NT2/D1 (cell line): ENCODE measurements around the gene GPX4.

Experiments used
- DNase-seq: peaks from one replicate; pipeline ENCODE4 v3.0.0-alpha.2; 2011; ENCODE audit warnings: low read depth, low spot score
- H3K27me3 ChIP-seq: 2 replicates; pipeline ENCODE4 v1.6.0; 2011; ENCODE audit warnings: mild to moderate bottlenecking; ENCODE audit not compliant: insufficient read length, insufficient read depth
- H3K36me3 ChIP-seq: 2 replicates; pipeline ENCODE4 v1.6.1; 2011; ENCODE audit warnings: mild to moderate bottlenecking, low read length, mixed read lengths; ENCODE audit not compliant: insufficient read depth, insufficient read length
- H3K4me1 ChIP-seq: 2 replicates; pipeline ENCODE4 v1.5.1; 2011; ENCODE audit not compliant: insufficient read depth, insufficient read length
- H3K4me3 ChIP-seq: 2 replicates; pipeline ENCODE4 v1.5.1; 2011; ENCODE audit warnings: low read depth; ENCODE audit not compliant: insufficient read length
- H3K9ac ChIP-seq: 2 replicates; pipeline ENCODE4 v1.6.0; 2011; ENCODE audit warnings: low read depth; ENCODE audit not compliant: insufficient read length
- H3K9me3 ChIP-seq: 2 replicates; pipeline ENCODE4 v1.5.1; 2011; ENCODE audit warnings: mild to moderate bottlenecking, low read length; ENCODE audit not compliant: insufficient read depth
- SUZ12 ChIP-seq: IDR thresholded peaks from 2 replicates; pipeline ENCODE4 v1.6.1; 2011; ENCODE audit not compliant: insufficient read length, insufficient read depth; ENCODE audit errors: extremely low read depth
- YY1 ChIP-seq: IDR thresholded peaks from 2 replicates; pipeline ENCODE4 v1.6.1; 2011; ENCODE audit not compliant: insufficient read length, insufficient read depth
- ZNF274 ChIP-seq: IDR thresholded peaks from 2 replicates; pipeline ENCODE4 v1.6.1; 2011; ENCODE audit warnings: mild to moderate bottlenecking, low read depth, low read length

Gene GPX4, protein sequence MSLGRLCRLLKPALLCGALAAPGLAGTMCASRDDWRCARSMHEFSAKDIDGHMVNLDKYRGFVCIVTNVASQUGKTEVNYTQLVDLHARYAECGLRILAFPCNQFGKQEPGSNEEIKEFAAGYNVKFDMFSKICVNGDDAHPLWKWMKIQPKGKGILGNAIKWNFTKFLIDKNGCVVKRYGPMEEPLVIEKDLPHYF

GRCh38 chr19:1103708-1104310 lies at the start of gene GPX4:
Gene GPX4 (plus strand): TSS chr19:1103994. CDS start chr19:1104044, 50 bp downstream.
- Histone ChIP-seq H3K27me3 (no peaks in the 10 kb centered on the region), H3K4me1 (peaks cover 21% of the 10 kb centered on the region), H3K36me3 (peaks cover 35% of the 10 kb centered on the region), H3K9ac (peak within 1 kb of the TSS; percentile 96), H3K4me3 (peak within 1 kb of the TSS; percentile 76), H3K9me3 (no peaks in the 10 kb centered on the region)
- TF ChIP-seq SUZ12 (no peak), ZNF274 (no peak), YY1 (no peak)
- DNase-seq = peak; percentile 99

- no peaks in the 10 kb centered on the region for H3K27me3 ChIP-seq
- no peak for DNase-seq
- no peak overlapping the region for H3K4me3 ChIP-seq
- peaks cover 50% of the 10 kb centered on the region for H3K9me3 ChIP-seq
- no peak overlapping the region for H3K9ac ChIP-seq
- peaks cover 2% of the 10 kb centered on the region for H3K4me1 ChIP-seq
- peaks cover 18% of the 10 kb centered on the region for H3K36me3 ChIP-seq
- TF ChIP-seq SUZ12 = no peak
- TF ChIP-seq ZNF274 = no peak
- TF ChIP-seq YY1 = no peak
Observed at GRCh38 chr19:1054102-1055027, 49.4 kb upstream of the GPX4 start.

- H3K4me3 ChIP-seq = no peak overlapping the region
- no peak overlapping the region for H3K9ac ChIP-seq
- H3K4me1 ChIP-seq = peaks cover 2% of the 10 kb centered on the region
- H3K36me3 ChIP-seq = peaks cover 18% of the 10 kb centered on the region
- no peaks in the 10 kb centered on the region for H3K27me3 ChIP-seq
- no peak for TF ChIP-seq ZNF274
- TF ChIP-seq YY1 = no peak
- no peak for TF ChIP-seq SUZ12
- DNase-seq = no peak
- peaks cover 55% of the 10 kb centered on the region for H3K9me3 ChIP-seq
Observed at GRCh38 chr19:1055028-1055425, 48.8 kb upstream of the GPX4 start.

DNA sequence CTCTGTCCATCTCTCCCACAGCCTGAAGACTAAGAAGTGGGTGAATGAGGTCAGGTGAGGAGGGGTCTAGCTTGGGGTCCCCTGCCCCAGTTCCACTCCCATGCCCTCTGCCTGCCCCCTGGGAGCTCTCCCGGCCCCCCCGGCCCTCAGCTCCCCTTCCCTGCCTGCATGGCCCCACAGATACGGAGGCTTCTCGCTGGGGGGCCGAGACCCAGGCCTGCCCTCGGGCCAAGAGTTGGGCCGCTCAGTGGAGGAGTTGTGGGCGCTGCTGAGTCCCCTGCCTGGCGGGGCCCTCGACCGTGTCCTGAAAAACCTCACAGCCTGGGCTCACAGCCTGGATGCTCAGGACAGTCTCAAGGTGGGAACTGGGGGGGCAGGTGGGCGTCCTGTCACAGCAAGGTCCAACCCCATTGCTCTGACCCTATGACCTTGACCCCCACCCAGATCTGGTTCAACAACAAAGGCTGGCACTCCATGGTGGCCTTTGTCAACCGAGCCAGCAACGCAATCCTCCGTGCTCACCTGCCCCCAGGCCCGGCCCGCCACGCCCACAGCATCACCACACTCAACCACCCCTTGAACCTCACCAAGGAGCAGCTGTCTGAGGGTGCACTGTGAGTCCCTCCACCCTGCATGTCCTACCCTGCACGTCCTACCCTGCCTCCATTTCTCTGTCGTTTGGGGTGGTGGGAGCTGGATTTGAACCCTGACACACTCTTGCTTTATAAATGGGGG lies 47.7 kb upstream of the GPX4 start:
- H3K9me3 ChIP-seq = peaks cover 55% of the 10 kb centered on the region
- no peak for DNase-seq

GRCh38 chr19:1057176-1057855 lies 46.5 kb upstream of the GPX4 start:
- H3K4me3 ChIP-seq = no peak overlapping the region
- peaks cover 18% of the 10 kb centered on the region for H3K36me3 ChIP-seq
- H3K9me3 ChIP-seq = peaks cover 55% of the 10 kb centered on the region
- no peaks in the 10 kb centered on the region for H3K27me3 ChIP-seq
- no peak overlapping the region for H3K9ac ChIP-seq
- DNase-seq = no peak
- H3K4me1 ChIP-seq = peaks cover 2% of the 10 kb centered on the region
- no peak for TF ChIP-seq YY1
- TF ChIP-seq SUZ12 = no peak
- TF ChIP-seq ZNF274 = no peak

More for the DNA sequence above, 47.7 kb upstream of the GPX4 start:
- Histone ChIP-seq H3K9ac (no peak overlapping the region), H3K4me1 (peaks cover 2% of the 10 kb centered on the region), H3K36me3 (peaks cover 18% of the 10 kb centered on the region), H3K27me3 (no peaks in the 10 kb centered on the region), H3K4me3 (no peak overlapping the region)
- TF ChIP-seq SUZ12 = no peak
- TF ChIP-seq ZNF274 = no peak
- no peak for TF ChIP-seq YY1

GRCh38 chr19:1058112-1058511 lies 45.7 kb upstream of the GPX4 start:
- Histone ChIP-seq H3K27me3 (no peaks in the 10 kb centered on the region), H3K36me3 (peaks cover 18% of the 10 kb centered on the region), H3K9ac (no peak overlapping the region), H3K9me3 (peaks cover 60% of the 10 kb centered on the region), H3K4me3 (no peak overlapping the region), H3K4me1 (no peaks in the 10 kb centered on the region)
- TF ChIP-seq SUZ12 = no peak
- no peak for TF ChIP-seq YY1
- no peak for TF ChIP-seq ZNF274
- DNase-seq = no peak
